Fibroblast of skin of abdomen (primary cell): Measurements from ENCODE around the gene TFF3.
"Not testable (repeated sequence)": the region's sequence is repeated elsewhere in the genome, so short reads cannot be mapped to it uniquely, and the experiment has no call there.

ENCODE experiments used
- DNase-seq: peaks from one replicate; pipeline ENCODE4 v3.0.0-alpha.2; 2013

The TFF3 gene

GRCh38 chr21:42303443-42303842 is 11.8 kb downstream of the TFF3 start:
- DNase-seq, result no peak

GRCh38 chr21:42302794-42303193 is 12.4 kb downstream of the TFF3 start:
- no peak for DNase-seq

- no peak for DNase-seq
Observed at GRCh38 chr21:42302076-42302650, 13.0 kb downstream of the TFF3 start.

GRCh38 chr21:42301371-42302075 is 13.7 kb downstream of the TFF3 start:
- DNase-seq, result no peak

GRCh38 chr21:42300956-42301355 is 14.3 kb downstream of the TFF3 start:
- DNase-seq, result no peak

GRCh38 chr21:42300045-42300583 is 15.1 kb downstream of the TFF3 start:
- DNase-seq, result no peak

GRCh38 chr21:42299324-42300044 is 15.7 kb downstream of the TFF3 start:
- no peak for DNase-seq

GRCh38 chr21:42298657-42299056 is 16.6 kb downstream of the TFF3 start:
- no peak for DNase-seq

- DNase-seq, result no peak
Observed at GRCh38 chr21:42298237-42298636, 17.0 kb downstream of the TFF3 start.

GRCh38 chr21:42297377-42297776 is 17.8 kb downstream of the TFF3 start:
- DNase-seq, result no peak

GRCh38 chr21:42296501-42296900 is 18.7 kb downstream of the TFF3 start:
- DNase-seq, result no peak

- DNase-seq, result no peak
Observed at GRCh38 chr21:42295845-42296244, 19.4 kb downstream of the TFF3 start.

GRCh38 chr21:42294273-42294880 is 20.8 kb downstream of the TFF3 start:
- no peak for DNase-seq

GRCh38 chr21:42293649-42294272 is 21.4 kb downstream of the TFF3 start:
- DNase-seq, result no peak

- not testable (repeated sequence) for DNase-seq
Observed at GRCh38 chr21:42292563-42293142, 22.6 kb downstream of the TFF3 start.

- DNase-seq, result no peak
Observed at GRCh38 chr21:42291751-42292562, 23.3 kb downstream of the TFF3 start.

GRCh38 chr21:42291003-42291750 is 24.0 kb downstream of the TFF3 start:
- no peak for DNase-seq

GRCh38 chr21:42290505-42290904 is 24.7 kb downstream of the TFF3 start:
- DNase-seq, result no peak

GRCh38 chr21:42289926-42290325 is 25.3 kb downstream of the TFF3 start:
- no peak for DNase-seq

GRCh38 chr21:42288962-42289361 is 26.2 kb downstream of the TFF3 start:
- no peak for DNase-seq
